ENCODE measurements around the gene LLGL2.

DNA sequence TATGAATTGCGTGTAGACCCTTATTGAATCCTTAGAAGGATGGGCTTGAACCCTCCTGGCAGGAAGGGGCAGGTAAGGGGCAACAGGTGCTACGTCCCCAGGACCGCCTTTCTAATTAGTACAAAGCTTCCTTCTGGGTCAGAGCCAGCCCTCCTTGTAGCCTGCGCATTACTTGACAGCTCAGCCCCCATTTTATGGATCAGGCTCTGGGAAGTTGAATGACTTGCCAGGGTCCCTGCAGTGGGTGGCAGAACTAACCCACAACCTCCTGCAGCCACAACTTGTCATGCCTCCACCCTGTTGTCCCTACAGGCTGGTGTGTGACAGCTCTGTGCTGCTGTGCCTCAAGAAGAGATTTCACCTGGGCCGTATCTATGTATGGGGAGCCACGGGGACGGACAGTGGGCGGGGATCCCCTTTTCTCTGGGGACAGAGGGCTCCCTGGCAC lies 64.8 kb downstream of the LLGL2 start:
- TF ChIP-seq, protein P1, sequence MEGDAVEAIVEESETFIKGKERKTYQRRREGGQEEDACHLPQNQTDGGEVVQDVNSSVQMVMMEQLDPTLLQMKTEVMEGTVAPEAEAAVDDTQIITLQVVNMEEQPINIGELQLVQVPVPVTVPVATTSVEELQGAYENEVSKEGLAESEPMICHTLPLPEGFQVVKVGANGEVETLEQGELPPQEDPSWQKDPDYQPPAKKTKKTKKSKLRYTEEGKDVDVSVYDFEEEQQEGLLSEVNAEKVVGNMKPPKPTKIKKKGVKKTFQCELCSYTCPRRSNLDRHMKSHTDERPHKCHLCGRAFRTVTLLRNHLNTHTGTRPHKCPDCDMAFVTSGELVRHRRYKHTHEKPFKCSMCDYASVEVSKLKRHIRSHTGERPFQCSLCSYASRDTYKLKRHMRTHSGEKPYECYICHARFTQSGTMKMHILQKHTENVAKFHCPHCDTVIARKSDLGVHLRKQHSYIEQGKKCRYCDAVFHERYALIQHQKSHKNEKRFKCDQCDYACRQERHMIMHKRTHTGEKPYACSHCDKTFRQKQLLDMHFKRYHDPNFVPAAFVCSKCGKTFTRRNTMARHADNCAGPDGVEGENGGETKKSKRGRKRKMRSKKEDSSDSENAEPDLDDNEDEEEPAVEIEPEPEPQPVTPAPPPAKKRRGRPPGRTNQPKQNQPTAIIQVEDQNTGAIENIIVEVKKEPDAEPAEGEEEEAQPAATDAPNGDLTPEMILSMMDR (IDR thresholded peaks at IDR 0.05; ENCODE audit: insufficient read depth, low read depth, low read length): no peak
- TF ChIP-seq EZH2 (IDR thresholded peaks at IDR 0.05; ENCODE audit: insufficient read depth, low read length): no peak

Data from astrocyte (in vitro differentiated cells and primary cell).